ENCODE results near the gene EMP1.

Gene EMP1

DNA sequence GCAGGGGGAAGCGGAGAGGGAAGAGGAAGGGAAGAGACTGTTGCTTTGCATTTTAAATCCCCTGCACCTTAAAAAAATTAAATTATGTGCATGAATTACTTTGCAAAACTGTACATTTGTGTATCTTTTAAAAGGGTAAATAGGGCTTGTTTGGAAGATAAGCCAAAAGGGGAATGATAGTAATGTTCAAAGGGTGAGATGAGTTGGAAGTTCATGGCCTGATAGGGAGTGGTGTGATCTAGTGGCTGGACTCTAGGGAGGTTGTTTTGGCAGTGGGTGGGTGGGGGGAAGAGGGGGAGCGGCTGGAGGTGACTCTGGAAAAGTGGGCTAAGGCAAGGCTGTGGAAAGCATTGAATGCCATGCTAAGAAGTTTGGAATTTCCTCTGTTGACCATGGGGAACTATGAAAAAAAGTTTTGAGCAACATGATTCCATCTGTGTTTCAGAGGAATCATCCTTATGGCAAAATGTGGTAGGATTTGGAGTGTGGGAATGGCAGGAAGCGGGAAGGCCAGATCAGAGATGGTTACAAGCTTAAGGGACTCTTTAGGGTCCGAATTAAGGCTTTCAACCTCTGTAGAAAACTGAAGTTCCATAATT, 25.5 kb upstream of the EMP1 start:
- in situ Hi-C loops (cut with MboI; ENCODE audit: low pct_unique_long_range_greater_than_20kb, low sequenced_read_pairs, unreplicated experiment): no loop called here
- DNase-seq (ENCODE audit: low spot score): no peak
- TF ChIP-seq, protein P1, sequence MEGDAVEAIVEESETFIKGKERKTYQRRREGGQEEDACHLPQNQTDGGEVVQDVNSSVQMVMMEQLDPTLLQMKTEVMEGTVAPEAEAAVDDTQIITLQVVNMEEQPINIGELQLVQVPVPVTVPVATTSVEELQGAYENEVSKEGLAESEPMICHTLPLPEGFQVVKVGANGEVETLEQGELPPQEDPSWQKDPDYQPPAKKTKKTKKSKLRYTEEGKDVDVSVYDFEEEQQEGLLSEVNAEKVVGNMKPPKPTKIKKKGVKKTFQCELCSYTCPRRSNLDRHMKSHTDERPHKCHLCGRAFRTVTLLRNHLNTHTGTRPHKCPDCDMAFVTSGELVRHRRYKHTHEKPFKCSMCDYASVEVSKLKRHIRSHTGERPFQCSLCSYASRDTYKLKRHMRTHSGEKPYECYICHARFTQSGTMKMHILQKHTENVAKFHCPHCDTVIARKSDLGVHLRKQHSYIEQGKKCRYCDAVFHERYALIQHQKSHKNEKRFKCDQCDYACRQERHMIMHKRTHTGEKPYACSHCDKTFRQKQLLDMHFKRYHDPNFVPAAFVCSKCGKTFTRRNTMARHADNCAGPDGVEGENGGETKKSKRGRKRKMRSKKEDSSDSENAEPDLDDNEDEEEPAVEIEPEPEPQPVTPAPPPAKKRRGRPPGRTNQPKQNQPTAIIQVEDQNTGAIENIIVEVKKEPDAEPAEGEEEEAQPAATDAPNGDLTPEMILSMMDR (IDR thresholded peaks at IDR 0.05; ENCODE audit: extremely low read depth, insufficient read depth, missing control alignments): no peak

DNA sequence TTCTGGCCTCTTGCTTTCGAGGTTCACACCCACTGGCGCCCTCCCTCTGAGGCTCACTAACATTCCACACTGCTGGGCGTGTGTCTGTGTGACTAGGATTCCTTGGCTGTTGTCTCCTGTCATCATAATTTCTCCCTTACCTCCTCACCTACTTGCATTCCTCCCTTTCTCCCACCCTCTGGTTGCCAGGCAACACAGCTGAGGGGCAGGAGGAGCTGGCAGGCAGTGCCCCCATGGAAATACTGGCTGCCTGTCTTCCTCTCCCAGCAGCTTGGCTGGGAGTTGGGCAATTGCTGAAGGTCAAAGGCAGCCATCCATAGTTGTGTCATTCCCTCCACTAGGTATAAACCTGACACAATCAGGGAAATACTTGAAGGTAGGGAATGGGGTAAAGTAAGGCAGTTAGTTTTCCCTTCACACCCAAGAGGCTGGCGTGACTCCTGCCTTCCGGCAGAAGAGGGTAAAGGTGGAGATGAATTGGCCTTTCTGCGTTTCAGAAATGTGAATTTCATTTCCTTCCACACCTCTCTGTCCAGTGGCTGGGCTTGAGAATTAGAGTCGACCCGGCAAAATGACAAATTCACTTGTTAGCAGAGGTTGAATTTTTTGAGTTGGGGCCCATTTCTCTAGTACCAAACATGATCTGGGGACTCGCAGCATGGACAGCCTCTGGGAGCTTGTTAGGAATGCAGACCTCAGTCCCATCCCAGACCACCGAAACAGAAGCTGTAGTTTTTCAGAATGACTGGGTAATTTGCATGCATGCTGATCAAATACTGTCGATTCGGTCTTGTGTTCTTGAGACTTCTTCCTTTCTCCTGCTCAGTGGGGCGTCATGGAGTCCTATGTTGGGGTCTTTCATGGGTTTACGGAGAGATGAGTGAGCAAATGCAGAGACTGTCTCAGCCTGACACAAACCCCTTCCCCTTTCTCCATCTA, 24.3 kb upstream of the EMP1 start:
- no peak for DNase-seq (ENCODE audit: low spot score)
- in situ Hi-C loops (cut with MboI; ENCODE audit: low pct_unique_long_range_greater_than_20kb, low sequenced_read_pairs, unreplicated experiment): no loop called here
- TF ChIP-seq, protein P1 (IDR thresholded peaks at IDR 0.05; ENCODE audit: extremely low read depth, insufficient read depth, missing control alignments): no peak

DNA sequence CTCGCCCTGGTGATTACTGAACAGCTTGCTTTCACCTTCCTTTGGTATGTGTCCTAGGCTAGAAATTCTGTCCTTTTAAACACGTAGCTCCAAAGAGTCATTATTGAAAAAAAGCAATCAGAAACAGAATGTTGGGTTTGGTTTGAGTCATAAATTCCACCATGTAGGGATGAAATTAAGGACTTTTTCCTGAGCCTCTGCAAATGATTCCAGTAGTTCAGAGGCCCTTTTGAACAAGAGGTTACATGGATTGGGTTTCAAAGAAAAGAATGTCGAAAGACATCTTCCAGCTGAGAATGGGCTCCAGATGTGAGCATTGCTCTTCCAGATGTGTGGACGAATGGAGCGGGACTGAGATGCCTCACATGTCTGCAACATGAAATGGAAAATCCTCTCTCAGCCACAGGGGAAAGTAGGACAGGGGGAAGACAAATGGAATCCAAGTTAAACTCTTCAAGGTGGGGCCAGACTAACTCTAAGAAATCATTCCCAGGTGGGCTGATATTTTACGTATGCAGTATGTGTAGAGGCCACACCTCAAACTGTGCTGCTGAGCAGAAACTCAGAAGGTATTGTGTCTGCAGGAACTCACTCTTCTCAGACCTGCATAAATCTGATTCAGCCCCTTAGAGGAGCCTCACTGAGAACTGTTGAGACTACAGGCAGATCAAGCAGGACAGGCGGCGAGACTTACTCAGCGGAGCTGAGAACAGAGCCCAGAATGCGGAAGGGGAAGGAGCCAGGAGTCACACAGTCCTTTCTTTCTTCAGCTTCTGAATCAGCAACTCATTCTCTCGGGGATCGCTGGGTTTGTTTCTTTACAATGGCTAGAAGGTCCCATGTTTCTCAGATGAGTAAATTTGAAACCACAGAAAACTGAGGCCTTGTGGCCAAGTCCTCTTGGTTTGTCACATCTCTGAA, 23.3 kb upstream of the EMP1 start:
- TF ChIP-seq, protein P1 (IDR thresholded peaks at IDR 0.05; ENCODE audit: extremely low read depth, insufficient read depth, missing control alignments): no peak
- in situ Hi-C loops (cut with MboI; ENCODE audit: low pct_unique_long_range_greater_than_20kb, low sequenced_read_pairs, unreplicated experiment): no loop called here
- DNase-seq (ENCODE audit: low spot score): peak; percentile 73

DNA sequence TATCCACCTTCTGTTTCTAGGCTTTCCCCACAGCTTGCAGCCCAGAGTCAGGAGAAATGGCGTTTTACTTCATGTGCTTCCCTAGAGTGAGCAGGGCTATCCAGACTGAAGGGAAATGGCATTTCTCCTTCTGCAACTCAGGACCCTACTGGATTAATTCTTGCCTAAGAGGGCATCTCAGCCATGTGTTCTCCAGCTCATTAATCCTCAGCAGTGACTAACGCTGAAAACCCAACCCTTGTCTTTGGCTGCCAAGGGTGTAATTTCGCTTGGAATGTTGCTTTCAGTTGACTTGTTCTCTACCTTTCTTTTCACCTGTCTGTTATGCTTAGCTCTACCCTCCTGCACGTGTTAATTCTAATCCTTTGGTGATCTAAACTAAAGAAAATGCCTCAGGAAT, 21.0 kb upstream of the EMP1 start:
- TF ChIP-seq, protein P1 (IDR thresholded peaks at IDR 0.05; ENCODE audit: extremely low read depth, insufficient read depth, missing control alignments): no peak
- DNase-seq (ENCODE audit: low spot score): no peak
- in situ Hi-C loops (cut with MboI; ENCODE audit: low pct_unique_long_range_greater_than_20kb, low sequenced_read_pairs, unreplicated experiment): no loop called here

DNA sequence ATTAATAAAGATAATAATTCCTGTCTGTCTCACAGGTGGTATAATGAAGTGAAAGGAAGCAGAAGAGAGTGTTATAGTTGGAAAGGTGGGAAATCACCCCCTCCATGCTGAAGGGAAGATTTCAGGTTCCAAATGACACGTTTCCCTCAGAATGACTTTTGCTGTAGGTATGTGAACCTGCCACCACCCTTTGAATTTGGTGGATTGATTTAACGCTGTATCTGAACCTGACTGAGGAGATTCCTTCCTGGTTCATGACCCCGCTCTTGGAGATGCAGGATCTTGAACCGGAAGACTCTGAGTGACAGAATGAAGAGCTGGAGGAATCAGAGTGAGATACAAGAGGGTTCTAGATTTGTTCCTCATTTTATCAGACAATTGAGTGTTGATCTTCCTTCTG, 20.3 kb upstream of the EMP1 start:
- no peak for DNase-seq (ENCODE audit: low spot score)
- TF ChIP-seq, protein P1 (IDR thresholded peaks at IDR 0.05; ENCODE audit: extremely low read depth, insufficient read depth, missing control alignments): no peak
- in situ Hi-C loops (cut with MboI; ENCODE audit: low pct_unique_long_range_greater_than_20kb, low sequenced_read_pairs, unreplicated experiment): no loop called here

DNA sequence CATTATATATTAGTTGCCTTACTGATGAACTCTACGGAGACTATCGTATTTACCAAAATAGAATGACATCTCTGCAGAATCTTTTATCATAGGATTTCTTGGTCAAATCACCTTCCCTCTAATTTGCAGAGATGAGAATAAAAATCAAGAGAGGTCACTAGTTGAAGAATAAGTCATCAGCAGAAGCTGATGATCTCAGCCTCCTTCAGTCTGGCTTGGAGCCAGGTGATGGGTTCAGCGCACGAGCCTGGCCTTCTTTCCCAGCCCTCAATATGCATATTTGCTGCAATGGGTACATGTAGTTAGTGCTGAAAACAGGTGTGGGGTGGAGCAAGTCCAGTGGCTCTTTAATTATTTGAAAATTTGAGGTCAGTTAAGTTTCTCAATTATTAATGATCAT, 19.2 kb upstream of the EMP1 start:
- no peak for DNase-seq (ENCODE audit: low spot score)
- TF ChIP-seq, protein P1 (IDR thresholded peaks at IDR 0.05; ENCODE audit: extremely low read depth, insufficient read depth, missing control alignments): no peak
- in situ Hi-C loops (cut with MboI; ENCODE audit: low pct_unique_long_range_greater_than_20kb, low sequenced_read_pairs, unreplicated experiment): no loop called here
